GM18502 (cell line): ENCODE measurements around the gene TTC39A.

ENCODE experiments used
- ATAC-seq: cut with Tn5 transposase; IDR thresholded peaks from one replicate; pipeline ENCODE4 v1.9.1; 2021; ENCODE audit warnings: mild to moderate bottlenecking; ENCODE audit not compliant: unreplicated experiment, poor library complexity

TTC39A gene

DNA sequence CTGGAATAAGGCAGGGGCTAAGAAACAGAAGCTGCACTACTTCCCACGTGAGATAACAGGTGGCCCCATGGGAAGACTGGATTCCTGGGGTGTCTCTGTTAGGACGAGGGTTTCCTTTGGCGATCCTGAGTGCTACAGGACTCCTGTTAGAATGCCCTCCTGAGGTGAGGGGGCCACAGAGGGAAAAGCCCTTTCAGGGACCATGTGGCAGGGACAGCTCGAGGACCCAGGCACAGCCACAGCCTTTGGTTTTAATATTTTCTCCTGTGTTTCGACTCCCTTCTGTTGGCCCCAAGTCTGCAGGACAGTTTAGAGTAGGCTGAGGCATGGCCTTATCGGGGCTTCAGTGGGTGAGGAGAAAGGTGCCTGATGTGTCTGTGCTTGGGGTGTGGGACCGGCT is 12.6 kb downstream of the TTC39A start:
- ATAC-seq: no peak

DNA sequence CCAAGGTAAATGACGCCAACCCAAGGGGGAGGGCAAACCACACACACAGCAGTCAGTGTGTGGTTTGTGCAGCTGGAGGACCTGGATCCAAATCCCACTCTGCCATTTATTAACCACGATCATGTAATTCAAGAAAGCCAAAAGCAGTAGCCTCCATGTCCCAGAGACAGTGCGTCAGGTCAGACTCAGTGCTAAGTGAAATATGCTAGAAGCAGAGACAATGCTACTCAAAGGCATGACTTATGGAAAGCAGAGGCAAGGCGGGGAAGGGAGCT is 13.6 kb downstream of the TTC39A start:
- ATAC-seq: no peak

DNA sequence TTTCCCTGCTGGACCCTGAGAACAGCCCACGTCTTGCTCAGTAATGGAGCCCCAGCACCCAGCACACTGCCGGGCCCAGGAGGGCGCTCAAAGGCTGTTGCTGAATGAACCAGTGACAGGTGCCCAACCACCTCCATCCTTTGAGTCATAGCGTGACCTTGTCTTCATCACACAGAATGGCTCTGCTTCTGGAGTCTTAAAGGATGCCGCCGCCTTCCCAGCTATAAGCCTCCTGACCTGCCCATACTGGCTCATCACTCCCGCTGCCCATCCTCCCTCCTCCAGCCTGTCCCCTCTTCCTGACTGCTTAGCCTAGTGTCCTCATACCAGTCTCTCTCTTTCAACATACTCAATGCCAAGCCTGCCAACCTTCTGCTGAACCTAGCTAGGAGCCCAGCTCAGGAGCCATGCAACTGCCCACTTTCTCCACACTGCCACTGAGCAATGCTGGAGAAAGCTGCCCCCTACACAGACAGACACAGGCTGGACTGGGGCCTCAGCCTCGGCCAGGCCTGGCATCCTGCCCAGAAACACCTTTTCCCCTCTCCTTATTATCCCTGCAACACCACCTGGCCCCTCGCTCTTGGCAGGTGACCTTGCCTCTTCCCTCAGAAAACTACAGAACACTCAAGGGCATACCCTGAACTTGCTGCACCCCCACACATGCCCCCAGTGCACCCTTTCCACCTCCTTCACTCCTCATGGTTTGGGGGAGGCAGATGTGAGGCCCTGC is 14.1 kb downstream of the TTC39A start:
- no peak for ATAC-seq

DNA sequence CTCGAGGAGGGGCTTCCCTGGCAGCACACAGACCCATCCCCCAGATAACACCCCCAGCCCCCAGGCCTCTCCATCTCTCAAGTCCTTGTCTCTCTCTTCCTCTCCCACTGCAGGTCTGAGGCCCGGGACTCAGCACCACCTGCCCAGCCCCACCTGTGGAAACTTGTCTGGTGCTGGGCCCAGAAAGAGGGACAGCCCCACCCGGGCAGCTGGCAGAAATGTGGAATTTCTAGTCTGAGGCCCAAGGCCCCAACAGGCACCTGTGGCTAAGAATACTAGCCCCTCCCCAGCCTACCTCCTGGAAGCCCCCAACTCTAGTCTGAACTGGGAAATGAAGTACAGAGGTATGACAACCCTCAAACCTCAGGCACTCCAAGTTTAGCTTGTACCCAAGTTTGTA is 15.4 kb downstream of the TTC39A start:
- no peak for ATAC-seq

DNA sequence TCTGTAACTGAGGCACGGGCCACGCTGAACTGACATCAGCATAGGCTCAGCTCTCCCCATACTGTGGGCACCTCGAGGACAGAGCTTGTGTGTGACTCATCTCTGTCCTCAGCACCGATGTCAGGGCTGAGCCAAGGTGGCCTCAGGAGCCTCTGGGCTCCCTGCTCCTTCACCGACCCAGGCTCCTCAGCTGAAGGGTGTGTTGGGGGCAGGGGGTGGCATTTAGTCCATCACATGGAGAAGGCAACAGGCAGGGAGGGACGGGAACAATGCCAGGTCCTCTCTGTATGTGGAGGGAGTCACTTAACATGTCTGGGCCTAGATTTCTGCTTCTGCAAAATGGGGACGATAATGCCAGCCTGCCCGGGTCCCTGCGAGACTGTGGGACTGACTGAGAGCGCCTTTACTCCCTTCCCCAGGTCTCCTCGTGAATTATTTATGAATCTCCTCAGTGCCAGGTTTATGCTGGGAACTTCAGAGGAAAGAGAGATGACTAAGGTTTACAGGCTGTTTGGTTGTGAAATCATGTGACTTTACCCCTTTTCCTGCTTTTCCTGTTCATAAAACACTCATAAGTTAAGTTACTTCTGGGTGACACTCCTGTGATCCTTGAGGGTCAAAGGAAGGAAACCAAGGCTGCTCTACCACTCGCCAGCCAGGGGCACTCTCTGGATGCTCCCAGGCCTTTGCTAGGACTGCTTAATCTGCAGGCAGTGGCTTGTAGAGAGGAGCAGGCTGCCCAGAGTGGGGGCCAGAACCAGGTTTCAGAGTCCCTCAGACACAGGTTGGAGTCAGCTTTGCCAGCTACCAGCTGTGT is 16.2 kb downstream of the TTC39A start:
- no peak for ATAC-seq

DNA sequence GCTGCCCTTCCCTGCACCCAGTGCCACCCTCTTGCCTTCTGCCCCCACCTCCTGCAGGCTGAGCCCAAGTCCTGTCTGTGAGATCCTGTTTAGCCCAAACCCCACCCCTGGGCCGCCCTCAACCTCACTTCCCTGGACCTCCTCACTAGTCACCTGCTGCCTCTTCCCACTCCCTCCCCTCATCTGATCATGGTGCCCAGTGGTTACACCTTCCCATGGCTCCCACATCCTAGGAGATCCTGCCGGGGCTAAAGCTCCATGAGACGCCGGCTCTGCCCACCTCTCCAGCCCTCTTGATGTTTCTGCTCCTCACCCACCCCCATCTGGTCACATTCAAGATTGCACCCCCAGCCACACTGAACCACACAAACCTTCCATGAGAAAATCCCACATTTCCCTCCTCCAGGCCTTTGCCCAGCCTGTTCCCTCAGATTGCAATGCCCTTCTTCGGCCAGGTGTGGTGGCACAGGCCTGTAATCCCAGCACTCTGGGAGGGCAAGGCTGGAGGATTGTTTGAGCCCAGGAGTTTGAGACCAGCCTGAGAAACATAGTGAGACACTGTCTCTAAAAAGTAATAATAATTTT is 17.0 kb downstream of the TTC39A start:
- ATAC-seq: no peak

DNA sequence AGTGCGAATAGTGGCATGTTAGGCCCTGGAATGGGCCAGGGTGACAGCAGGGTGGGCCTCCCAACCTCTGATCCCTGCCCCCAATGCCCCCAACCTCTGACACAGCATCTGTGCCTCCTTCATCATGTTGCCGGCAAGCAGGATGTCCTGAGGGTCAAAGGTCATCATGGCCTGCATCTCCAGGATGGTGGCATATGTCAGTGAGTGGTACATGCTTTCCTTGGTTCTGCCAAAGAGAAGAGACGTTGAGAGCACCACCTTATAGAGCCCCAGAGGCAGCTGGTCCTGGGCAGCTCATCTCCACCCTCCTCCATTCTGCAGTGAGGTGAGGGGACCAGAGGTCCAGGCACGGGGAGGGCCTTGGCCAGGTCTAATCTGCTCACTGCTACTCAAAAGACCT is 17.6 kb downstream of the TTC39A start:
- no peak for ATAC-seq

DNA sequence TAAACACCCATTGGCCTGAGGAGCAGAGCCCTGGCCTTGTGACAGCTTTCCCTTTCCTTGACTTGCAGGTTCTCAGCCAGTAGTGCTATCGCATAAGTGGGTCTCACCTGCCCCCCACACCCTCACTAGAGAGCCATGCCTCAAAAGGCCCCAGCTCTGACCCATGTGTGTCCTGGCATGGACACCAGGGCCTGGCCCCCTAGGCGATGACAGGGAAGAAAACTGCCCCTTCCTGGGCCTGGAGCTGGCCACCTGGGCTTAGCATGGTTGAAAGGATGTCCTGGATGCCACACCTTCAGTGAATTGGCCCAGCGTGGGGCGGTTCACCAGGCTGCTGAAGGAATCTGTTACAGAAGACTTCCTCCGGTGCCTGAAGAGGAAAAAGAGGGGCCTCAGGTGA is 18.5 kb downstream of the TTC39A start:
- ATAC-seq: no peak

DNA sequence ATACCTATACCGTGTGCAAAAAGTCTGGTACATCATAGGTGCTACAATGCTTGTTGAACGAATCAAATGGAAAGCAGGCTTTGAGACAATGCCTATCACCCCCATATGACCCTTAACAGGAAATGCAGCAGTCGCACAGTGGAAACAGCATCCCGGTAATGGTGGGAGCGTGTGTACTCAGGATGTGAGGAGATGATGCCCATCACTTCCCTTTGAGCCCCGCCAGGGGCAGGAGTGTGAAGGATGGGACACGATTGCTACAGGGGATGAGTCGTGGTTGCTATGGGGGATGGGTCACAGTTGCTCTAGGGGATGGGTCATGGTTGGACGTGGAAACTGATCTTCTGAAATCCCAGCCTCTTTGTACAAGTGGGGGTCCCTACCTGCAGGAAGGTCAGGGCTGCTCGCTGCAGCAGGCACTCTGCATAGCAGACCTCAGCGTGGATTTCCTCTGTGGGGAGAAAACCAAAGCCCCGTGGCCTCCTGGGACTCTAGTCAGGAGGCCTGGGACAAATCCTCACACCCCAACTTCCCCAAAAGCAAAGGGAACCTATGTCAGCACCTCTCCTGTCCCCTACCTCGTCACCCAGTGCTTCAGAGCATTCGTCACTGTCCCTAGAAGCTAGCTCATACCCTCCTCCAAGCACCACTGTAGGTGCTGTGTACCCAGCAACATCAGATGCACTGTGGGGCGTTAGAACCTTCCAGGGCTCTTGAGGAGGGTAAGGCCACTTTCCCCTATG is 19.3 kb downstream of the TTC39A start:
- ATAC-seq: no peak

DNA sequence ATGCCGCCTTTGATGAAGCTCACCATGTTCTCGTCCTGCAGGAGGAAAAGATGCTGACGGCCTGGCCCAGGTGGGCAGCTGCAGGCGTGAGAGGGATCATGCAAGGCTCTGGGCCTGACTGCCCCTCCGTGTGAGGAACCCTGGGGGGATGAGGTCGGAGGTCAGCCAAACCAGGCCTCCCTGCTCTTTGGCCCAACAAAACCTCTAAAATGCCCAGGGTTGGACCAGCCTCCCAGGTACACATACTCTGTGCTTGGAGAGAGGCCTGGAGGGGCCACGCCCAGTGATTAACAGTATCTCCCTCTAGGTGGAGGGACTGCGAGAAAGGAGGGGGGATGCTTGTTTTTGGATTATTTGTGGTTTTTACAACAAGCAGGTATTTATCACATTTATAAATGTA is 21.1 kb downstream of the TTC39A start:
- ATAC-seq: no peak

DNA sequence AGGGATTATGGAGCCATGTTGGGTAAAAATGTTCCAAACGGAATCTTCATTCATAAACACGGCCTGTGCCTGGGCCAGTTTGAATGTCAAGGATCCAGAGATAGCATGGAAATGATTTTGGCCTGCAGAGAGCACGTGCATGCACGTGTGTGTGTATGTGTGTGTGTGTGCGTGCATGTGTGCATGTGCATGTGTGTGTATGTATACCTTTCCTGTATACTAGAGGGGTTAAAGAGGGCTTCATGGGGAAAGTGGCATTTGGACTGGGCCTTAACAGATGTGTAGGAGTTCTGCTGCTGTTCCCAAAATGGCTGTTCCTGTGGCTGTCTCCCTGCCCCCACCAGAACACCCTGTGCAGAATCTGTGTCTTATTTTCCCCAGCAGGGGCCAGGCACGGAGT is 21.7 kb downstream of the TTC39A start:
- no peak for ATAC-seq

DNA sequence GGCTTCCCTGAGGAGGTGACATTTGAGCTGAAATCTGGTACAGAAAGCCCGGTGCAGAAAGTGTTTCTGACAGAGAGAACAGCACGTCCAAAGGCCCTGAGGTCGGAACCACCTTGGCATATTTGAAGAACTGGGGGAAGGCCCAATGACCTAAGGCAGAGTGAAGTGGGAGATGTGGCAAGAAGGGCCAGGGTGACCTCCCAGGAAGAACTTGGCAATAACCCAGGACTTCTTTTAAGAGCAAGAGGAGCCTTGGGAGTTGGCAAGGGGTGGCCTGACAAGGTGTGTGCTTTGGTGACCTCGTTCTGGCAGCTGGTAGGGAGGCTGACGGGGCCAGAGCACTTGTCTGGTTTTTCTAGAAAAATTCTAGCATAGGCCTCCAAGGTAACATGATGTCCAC is 23.4 kb downstream of the TTC39A start:
- ATAC-seq: no peak

DNA sequence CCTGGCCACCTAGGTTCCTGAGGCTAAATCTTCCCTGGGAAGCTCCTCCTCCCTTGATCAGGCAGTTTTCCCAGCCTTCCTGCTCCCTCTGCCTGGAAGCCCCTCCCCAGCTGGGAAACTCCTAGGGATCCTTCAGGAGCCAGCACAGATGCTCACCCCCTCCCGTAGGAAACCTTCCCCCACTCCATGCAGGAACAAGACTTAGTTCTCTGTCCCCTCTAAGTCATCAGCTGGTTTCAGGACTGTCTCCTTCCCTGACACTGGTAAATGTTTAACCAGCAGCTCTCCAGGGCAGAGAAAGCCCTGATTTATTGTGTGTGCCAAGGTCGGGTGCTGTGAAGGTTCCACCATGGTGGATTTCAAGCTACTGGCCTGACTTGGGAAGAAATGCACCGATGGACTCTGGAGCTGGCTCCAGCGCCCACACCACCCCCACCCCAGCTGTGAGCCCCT is 25.0 kb downstream of the TTC39A start:
- no peak for ATAC-seq

DNA sequence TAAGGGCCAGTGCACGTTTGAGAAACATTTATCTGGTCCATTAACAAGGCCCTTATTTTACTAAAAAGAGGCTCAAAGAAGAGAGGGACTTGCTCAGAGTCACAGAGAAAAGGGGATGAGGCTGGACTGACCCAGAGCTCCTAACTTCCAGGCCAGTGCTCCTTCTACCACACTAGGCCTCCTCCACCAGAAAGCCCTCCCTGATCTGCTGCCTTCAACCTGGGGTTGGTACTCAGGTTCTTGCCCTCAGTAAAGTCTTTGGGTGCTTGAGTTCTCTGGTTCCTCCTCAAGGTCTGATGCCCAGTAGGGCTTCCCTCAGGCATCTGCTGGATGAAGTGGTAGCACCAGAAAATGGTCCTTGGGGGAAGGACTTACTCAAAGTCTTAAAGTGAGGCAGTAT is 26.0 kb downstream of the TTC39A start:
- ATAC-seq: no peak

DNA sequence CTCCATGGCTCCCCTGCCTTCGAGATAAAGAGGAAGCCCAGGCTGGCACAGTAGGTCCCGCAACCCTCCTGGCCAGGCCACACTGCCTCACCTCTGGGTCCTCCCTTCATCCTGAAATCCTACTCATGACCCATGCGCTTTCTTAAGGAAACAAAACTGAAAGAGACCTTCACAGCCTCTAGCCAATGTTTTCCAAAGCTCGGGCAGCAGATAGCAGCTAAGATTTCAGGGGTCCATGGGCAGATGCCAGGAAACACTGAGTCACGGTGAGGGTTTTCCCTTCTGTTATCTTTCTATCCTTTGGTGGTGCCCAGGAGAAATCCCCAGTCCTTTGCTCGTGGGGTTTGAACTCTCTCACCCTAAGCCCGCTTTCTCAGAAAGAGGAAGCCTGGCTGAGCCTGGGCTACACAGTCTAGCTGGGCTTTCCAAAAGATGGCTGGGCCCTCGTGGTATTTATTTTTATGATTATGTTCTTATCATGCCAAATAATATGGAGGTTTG is 26.6 kb downstream of the TTC39A start:
- no peak for ATAC-seq

DNA sequence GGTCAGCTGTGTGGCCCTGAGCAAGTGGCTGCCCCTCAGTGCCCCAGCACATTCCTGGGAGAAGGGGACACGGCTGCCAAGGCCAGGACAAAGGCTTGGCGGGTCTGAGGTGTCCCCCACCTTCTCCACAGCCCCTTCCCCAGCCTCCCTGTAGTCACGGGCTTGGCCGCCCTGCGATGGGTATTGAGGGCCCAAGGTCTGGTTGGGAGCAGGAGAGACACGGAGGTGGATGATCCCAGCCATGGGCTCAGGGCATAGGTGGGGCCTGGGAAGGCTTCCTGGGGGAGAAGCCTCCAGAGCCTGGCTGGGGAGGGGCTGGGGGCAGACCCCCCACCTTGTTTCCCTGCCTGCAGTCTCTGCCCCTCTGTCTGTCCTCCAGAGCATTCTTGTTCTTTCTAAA is 27.0 kb downstream of the TTC39A start:
- no peak for ATAC-seq

DNA sequence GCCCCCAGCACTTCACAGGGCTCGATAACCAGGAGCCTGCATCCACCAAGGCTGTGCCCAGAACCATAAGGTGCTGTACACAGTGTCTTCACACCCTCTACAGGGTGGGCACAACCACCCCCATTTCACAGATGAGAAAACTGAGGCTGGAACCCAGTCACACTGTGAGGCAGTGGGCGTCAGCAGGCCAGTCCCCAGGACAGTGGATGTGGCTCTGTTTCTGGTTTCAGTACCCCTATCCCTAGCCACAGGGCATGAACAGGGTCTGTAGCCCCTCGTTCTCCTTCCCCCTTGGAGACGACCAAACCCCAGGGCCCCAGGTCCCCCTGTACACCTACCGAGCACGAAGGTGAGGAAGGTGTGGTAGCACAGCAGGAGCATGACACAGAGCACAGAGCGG is 27.6 kb downstream of the TTC39A start:
- ATAC-seq: no peak

DNA sequence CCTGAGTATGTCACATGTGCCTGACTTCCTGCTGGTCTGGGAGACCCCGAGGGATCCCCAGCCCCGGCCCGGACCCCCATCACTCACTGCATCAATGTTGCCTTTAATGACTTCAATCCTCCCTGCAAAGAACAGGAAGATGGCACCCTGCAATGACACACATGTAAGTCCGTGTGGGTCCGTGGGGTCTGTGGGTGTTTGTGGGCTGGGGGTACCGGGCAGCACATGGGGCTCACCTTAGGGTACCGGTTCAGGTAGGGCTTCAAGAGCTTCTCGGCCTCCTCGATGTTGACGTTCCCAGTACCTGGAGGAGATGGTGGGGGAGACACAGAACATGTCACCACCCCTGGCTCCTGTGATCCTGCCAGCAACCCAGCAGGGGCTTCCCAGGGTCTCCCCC is 28.1 kb downstream of the TTC39A start:
- no peak for ATAC-seq

DNA sequence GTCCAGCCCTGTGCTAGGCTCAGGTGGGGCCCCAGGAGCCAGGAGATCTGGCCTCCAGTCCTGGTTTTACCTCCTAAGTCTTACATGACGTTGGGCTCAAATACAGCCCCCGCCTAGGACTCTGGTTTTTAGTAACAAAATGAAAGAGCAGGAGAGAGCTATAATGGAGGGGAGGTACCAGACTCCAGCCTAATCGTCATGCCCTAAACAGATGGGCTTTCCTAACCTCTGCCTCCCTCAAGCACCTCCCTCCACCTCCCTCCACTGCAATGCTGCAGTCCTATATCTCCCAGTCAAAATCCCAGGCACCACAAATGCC is 28.6 kb downstream of the TTC39A start:
- ATAC-seq: no peak

DNA sequence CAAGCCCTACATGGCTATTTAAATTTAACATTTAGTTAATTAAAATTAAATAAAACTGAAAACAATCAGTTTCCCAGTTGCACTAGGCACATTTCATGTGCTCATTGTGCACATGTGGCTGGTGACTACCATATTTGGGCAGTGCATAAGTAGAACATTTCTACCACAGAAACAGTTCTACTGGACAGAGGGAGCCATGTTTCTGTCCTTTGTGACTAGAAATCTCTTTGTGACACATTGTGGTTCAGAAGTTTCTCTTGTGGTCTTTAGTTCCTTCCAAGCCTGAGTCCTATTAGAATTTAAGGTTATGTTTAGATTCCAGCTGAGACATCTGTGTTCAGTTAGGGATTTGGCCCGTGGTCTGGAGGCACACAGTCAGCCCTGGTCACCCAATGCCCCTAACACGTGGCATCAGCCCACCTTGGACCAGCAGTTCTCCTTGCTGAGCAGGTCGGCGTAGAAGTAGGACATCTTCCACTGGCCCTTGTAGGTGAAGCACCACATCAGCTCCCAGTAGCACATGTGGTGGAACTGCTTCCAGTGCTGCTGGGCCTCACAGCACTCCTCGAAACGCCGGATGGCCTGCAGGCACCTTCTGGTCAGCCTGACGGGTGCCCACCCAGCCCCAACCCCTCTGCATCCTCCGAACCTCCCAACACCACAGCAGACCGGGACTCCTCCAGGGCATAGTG is 29.1 kb downstream of the TTC39A start:
- ATAC-seq: peak; percentile 35
